ENCODE results near the gene NCKAP1.
A peak's percentile ranks its signal among the peaks of the same experiment; 100 is the strongest.
"Not testable (repeated sequence)": the region's sequence is repeated elsewhere in the genome, so short reads cannot be mapped to it uniquely, and the experiment has no call there.

Gene NCKAP1

GRCh38 chr2:183038341-183039300 is at the start of gene NCKAP1:
NCKAP1 (minus strand) TSS chr2:183038457; CDS start chr2:183038099, 358 bp downstream.
- peak; percentile 87 for DNase-seq

- DNase-seq = no peak
These were observed 43.7 kb upstream of the NCKAP1 start for GRCh38 chr2:183081911-183082310.

- no peak for DNase-seq
These were observed 41.0 kb upstream of the NCKAP1 start for GRCh38 chr2:183079139-183079775.

GRCh38 chr2:183078464-183079138 is 40.3 kb upstream of the NCKAP1 start, which contains the start of gene DUSP19:
DUSP19 (plus strand) TSS chr2:183078747; CDS start chr2:183078934, 187 bp downstream.
- DNase-seq = peak; percentile 90

GRCh38 chr2:183078163-183078463 is 39.9 kb upstream of the NCKAP1 start:
- no peak for DNase-seq

GRCh38 chr2:183072177-183072576 is 33.9 kb upstream of the NCKAP1 start:
- DNase-seq = no peak

- no peak for DNase-seq
These were observed 32.9 kb upstream of the NCKAP1 start for GRCh38 chr2:183070942-183071844.

GRCh38 chr2:183069174-183069573 is 30.9 kb upstream of the NCKAP1 start:
- DNase-seq = no peak

GRCh38 chr2:183068561-183068960 is 30.3 kb upstream of the NCKAP1 start:
- DNase-seq = no peak

GRCh38 chr2:183063083-183063482 is 24.8 kb upstream of the NCKAP1 start:
- DNase-seq = no peak

- no peak for DNase-seq
These were observed 22.4 kb upstream of the NCKAP1 start for GRCh38 chr2:183060571-183061231.

GRCh38 chr2:183059561-183059960 is 21.3 kb upstream of the NCKAP1 start:
- DNase-seq = no peak

GRCh38 chr2:183057333-183057985 is 19.2 kb upstream of the NCKAP1 start:
- DNase-seq = no peak

- no peak for DNase-seq
These were observed 11.2 kb upstream of the NCKAP1 start for GRCh38 chr2:183049420-183049819.

- not testable (repeated sequence) for DNase-seq
These were observed 9.3 kb upstream of the NCKAP1 start for GRCh38 chr2:183047486-183048125.

- not testable (repeated sequence) for DNase-seq
These were observed 5.3 kb upstream of the NCKAP1 start for GRCh38 chr2:183043580-183043979.

- DNase-seq = no peak
These were observed 2.3 kb upstream of the NCKAP1 start for GRCh38 chr2:183040604-183041003.

- DNase-seq = no peak
These were observed 510 bp downstream of the NCKAP1 start for GRCh38 chr2:183037553-183038340.

GRCh38 chr2:183037074-183037552 is 1.1 kb downstream of the NCKAP1 start:
- no peak for DNase-seq
